ENCODE data around the gene CMBL.
A peak's percentile ranks its signal among the peaks of the same experiment; 100 is the strongest.
"Not testable (repeated sequence)": the region's sequence is repeated elsewhere in the genome, so short reads cannot be mapped to it uniquely, and the experiment has no call there.

The CMBL gene

DNA sequence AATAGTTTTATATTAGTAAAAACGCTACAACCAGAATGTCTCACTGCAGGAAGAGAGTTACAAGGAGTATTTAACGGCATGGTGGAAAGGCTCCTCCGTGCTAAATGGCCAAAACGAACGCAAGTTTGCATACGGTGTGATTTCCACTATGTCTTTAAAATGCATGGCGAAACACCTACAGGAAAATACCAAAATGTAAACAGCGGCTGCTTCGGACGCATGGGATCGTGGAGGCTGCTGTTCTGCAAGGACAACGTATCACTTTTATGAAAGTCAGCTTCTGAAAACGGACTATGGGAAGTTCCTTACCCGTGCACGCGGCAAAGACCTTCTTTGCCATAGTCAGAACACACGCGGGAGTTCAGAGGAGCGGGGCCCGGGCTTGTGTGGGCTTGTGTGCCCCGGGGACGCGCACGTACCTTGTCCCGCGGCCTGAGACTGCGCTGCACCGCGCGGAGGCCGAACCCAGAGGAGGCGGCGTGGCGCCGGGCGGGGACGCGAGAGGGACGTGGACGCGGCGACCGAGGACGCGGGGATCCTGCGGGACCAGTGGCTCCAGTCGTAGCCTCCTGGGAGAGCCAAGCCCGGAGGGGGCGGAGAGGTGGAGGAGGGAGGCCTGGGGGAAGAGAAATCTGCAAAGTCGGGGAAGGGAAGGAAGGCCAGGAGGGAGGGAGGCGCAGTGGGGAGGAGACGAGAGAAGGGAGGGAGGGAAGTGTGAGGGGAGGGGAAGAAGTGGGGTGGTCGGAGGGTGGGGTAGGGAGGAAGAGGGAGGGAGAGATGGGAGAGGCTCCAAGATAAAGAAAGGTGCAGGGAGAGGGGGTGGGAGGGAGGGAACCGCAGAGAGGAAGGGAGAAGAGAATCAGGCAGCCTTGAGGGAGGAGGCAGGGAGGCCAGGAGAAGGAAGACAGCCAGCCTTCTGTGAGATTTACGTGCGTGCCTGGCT, at the start of gene CMBL:
Gene CMBL, minus strand, starts transcription at position 697 of the 943 bp plus-strand sequence. CDS start 17,140 bp downstream, outside the sequence.
- peak; percentile 57 for DNase-seq (ENCODE audit: low spot score)

DNA sequence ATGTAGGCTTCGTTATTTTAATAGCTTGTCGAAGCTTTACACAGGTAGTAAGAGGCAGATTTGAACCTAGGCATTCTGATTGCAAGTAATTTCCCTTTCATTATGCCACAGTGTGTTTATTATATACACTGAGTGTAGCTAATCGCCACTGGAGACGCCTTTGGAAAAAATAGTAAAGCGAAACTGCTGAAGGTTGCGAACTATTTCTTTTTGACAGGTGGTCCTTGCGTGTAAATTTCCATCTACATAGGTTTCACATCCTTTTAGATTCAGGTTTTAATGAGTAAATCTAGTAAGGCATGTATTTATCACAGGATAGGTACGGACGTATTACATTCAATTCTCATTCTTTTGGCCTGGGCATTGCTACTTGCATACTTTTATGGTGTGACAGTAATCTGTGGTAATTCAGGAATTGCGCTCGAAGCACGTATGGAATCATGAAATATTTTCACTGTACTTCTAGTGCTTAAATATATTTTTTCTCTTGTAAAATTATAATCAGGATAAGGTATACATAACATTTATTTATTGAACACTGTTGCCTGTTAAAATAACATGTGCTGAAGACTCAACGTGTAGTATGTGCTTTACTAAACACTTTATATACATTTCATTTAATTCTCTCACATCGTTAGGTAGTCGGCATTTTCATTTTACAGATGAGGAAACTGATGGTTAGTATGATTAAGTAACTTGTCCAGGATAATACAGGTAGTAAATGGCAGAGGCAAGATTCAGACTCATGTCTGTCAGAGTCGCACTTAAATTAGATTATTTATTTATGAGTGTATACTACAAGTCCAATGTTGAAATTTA, 47.6 kb upstream of the CMBL start:
- no peak for DNase-seq (ENCODE audit: low spot score)

DNA sequence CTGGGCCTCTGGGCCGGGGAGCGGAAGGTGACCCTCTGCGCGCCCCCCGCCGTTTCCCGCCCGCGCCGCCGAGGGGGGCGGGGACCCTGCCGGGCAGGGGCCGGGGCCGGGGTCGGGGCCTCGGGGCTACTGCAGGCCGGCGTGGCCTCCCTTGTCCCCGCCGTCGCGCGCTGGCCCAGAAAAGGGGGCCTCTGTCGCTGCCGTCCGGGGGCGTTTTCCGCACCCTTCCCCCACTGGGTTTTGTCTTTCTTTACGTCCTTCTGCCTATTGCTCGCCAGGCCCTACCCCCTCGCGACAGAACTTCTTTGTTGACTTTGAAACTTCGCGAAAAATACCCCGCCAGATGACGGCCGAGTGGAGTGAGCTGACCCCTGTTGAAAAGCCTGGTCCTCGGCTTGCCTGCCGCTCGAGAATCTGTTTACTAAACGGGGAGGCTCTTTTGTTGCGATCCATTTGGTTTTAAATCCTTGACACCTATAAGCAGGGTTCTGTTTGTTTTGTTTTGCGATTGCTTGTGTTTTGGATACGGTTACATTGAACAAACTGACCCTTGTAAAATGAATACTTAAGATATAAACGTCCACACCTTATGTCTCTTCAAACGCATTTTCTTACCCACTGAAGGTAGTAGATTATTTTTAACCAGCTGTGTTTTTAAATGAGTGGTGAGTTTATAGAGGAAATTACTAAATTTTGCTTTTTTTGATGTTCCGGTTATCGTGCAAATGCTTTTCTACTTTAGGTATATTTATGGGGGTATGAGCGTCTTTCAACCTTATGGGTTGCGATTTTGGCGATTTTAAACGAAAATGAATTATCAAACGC, 46.6 kb upstream of the CMBL start:
- DNase-seq (ENCODE audit: low spot score), result no peak

DNA sequence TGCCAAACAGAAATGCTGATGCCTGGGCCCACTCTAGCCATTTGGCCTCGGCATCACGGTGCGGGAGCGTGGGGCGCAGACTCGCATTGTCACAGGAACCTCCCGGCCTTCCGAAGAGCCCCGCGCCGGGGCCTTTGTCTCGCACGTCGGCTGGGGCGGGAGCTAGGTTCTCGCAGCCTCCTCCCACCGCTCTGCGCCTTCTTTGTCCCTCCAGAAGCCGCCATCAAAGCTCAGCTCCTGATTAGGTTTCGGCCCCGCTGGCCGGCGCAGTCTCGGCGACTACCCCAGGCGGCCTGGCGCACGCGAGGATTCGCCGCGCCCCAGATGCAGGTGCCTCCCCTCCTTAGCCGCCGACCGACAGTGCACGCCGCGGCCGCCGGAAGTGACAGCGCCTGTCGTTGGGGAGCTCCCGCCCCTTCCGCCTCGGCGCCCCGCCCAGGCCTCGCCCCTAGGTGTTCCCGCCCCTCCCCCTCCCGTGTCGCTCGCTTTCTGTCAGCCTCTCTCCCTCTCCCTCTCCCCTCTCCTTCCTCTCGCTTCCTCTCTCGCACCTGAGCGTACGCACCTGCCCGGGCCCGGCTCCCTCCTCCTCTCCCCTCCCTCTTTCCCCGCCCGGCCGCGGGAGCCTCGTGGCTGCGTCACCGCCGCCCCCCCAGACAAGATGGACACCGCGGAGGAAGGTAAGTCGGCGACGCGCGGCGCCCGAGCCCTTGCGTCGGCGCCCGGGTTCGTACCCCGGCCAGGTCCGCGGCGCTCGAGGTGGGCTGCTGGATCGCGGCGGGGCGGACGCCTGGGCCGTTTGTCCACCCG, 45.7 kb upstream of the CMBL start, which contains the start of gene MARCHF6:
Gene MARCHF6, plus strand, starts transcription at position 455 of the 807 bp plus-strand sequence. Its CDS starts 204 bp downstream, at position 659.
- peak; percentile 91 for DNase-seq (ENCODE audit: low spot score)

DNA sequence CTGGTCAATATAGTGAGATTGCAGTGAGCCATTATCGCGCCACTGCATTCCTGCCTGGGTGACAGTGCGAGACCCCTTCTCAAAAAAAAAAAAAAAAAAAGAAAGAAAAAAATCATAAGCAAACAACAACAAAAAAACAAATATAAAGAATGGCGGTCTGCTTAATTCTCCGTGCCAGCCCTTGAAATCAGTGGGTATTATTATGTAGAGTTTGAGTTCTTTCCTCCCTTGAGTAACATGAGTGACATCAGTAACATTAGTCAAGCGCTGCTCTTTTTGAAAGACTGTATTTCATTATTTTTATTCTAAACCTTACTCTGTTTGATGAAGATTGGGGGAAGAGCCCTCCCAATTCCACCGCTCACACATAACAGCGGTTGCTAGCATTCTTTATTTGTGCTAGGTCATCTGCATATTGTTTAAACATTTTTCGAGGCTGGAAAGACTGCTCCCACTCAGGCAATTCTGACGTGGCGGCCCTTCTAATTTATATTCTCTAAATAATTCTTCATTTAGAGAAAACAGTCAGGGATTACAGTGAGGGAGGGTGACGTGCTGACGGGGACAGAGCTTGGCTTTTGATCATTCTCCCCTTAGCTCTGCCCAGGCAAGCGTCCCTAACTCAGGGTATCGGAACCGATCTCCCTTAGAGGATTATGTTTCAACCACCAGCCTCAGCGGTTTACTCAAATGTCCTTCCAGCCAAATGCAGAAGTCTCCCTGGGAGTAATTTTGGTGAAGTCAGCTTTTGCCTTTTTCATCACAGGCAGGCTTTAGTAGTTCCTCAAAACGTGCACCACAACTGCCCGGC, 44.9 kb upstream of the CMBL start:
- DNase-seq (ENCODE audit: low spot score), result no peak

DNA sequence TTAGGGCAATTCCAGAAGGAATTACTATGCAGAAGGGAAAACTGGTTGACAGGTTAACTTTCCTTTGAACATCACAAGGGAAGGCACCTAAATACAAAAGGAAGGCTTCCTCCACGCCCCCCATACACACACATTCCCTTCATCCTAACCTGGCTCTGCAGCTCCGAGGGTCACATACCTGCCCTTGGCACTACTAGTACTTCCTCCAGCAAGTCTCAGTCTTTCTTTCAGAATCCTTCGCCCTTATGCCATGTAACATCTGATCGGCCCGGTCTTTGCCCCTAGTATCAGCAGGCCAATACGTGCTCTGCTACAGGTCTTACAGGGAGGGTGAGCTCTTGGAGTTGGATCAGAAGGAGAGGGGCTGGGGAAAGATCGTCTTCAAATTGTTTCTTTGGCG, 44.2 kb upstream of the CMBL start:
- no peak for DNase-seq (ENCODE audit: low spot score)

DNA sequence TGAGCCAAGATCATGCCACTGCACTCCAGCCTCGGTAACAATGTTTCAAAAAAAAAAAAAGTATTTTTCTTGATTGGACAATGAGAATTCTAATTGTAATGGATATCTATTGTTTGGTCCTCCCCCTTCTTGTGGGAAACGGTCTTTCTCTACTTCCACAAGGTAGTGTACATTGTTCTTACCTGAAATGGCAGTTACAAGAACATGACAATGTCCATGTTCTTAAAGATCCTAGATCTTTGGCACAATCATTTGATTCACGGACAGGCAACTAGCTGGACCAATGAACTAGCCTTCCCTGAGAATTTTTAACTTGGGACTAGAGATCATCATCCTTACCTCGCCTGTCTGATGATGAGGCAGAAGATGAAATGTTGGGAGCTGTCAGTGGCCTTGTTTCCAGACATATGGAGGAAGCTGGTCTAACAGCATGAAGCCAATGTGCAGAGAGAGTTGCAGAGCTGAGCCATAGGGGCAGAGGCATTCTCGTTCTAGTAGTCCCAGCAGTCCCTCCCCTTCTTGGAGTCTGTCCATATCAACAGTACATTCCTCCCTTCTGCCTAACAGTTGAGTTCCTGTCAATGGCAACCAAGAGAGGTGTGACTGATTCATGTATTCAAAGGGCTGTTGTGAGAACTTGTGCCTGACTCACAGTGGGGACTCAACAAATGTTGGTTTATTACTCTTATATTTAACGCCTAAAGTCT, 43.6 kb upstream of the CMBL start:
- DNase-seq (ENCODE audit: low spot score), result no peak

DNA sequence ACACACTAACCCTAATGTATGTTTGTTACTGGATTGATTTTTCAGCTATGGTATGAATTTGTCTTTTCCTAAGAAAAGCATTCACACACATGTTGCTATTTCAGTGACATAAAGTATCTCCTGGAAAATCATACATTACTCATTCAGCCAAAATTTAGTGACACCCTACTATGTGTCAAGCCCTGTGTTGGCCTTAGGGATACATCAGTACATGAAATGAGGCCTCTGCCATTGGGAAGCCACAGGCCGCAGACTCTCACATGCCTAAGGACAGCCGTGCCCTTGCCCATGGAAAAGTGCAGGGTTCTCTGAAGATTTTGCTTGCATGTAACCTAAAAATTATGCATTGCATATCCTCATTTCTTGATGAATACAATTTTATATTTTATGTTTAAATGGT, 40.6 kb upstream of the CMBL start:
- no peak for DNase-seq (ENCODE audit: low spot score)

DNA sequence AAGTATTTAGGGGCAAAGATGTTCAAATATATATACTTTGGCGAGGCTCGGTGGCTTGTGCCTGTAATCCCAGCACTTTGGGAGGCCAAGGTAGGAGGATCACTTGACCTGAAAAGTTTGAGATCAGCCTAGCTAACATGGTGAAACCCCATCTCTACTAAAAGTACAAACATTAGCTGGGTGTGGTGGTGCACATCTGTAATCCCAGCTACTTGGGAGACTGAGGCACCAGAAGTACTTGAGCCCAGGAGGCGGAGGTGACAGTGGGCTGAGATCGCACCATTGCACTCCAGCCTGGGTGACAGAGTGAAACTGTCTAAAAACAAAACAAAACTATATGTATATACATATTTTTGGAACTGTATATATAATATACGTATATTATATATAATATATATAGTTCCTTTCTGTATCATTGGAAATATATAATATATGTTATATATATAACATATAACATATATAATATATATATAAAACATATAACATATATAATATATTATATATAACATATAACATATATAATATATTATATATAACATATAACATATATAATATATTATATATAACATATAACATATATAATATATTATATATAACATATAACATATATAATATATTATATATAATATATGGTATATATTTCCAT, 36.9 kb upstream of the CMBL start:
- DNase-seq (ENCODE audit: low spot score), result not testable (repeated sequence)

DNA sequence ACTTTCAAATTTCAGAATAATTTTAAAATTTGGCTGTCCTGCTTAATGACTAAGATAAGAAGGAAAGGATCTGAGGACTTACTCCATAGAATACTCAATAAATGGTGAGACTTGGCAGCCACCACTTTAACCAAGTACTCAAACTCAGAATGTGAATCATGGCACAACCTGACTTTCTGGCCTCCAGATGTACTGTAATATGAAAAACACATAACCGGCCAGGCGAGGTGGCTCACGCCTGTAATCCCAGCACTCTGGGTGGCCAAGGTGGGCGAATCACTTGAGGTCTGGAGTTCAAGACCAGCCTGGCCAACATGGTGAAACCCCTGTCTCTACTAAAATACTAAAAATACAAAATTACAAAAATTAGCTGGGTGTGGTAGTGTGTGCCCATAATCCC, 35.8 kb upstream of the CMBL start:
- no peak for DNase-seq (ENCODE audit: low spot score)

DNA sequence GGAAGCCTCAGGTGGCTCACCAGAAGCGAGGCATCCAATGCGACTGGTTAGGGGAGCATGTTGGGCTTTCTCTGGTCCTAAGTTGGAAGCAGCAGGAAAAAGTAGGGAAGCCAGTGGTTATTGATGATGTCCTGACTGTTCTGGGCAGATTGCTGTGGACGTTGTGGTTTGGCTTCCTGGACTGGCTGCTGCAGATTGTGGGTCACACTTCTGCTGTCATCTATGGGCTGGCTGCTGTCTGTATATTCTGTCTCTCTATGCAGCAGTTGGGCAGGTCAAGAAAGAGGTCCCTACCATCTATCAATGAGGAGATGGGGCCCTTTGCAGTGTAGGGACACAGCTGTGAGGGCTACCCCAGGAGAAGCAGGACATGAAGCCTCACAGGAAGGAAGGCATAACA, 32.3 kb upstream of the CMBL start:
- no peak for DNase-seq (ENCODE audit: low spot score)

DNA sequence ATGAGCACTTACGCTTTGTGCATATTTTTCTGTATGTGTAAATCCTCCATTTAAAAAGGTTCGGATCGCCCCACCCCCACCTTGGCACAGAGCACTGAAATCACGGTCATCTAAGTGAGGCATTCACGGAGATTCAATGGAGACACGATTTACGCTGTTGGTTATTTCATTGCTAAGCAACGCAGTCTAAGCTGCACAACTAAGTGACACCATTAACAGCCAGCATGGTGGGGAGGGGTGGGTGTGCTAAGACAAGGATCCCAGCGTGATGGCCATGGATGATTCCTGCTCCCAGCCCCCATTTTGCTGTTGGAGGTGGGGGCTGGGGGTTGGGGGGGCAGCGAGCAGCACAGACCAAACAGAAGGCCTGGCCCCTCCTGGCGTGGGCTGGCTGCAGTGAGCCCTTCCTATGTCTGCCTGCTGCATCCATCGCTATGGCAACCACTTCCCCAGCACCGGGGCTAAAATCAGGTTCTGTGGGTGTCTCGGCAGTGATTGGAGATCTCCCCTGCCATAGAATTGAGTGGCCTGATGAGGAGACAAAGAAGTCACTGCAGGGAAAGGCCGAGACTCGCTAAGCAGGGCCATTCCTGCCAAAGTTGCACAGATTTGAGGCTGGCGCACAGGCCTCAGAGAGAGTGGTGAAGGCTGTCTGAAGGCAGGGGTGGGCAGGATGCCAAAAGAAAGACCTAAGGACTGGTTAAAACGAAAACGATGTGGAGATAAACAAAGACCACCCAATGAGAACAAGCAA, 31.5 kb upstream of the CMBL start:
- no peak for DNase-seq (ENCODE audit: low spot score)

DNA sequence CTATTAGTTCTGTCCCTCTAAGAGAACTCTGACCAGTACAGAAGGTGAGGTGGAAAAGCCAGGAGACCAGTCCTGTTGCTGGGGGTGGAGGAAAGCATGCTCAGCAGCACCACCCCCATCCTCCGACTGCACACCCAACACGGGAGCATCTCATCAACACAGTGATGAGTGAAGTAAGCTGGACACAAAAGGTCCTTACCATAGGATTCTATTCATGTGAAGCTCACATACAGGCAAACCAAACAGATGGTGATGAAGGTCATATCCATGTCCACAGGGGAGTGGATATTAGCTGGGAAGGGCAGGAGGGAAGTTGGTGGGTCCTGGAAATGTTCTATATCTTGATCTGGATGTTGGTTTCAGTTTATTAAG, 31.0 kb upstream of the CMBL start:
- no peak for DNase-seq (ENCODE audit: low spot score)

DNA sequence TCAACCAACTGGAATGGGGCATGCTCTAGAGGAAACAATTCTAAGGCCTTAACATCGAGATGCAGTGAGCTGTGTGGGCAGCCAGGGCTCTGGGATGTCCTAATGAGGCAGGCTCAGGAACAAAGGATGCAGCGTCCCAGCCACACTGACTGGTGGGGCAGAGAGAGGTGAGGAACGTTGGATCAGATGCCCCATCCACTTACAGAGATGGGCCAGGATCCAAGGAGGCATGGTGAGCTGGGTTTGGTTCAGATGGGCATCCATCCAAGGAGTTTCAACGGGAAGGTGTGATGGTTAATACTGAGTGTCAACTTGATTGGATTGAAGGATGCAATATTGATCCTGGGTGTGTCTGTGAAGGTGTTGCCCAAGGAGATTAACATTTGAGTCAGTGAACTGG, 30.3 kb upstream of the CMBL start:
- no peak for DNase-seq (ENCODE audit: low spot score)

DNA sequence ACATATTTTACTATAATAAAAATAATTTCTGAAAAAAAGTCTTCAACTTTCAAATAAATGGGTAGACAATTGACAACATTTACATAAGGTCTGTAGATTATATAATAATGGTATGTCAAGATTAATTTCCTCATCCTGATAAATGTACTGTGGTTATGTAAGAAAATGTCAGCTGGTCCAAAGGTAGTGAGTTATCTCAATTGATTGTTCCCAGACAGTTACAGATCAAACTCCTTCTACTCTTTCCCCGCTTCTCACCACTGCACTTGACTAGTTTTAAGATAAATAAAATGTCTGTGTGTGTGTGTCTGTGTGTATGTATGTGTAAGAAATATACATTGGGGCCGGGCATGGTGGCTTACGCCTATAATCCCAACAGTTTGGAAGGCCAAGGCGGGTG, 29.4 kb upstream of the CMBL start:
- DNase-seq (ENCODE audit: low spot score), result no peak

DNA sequence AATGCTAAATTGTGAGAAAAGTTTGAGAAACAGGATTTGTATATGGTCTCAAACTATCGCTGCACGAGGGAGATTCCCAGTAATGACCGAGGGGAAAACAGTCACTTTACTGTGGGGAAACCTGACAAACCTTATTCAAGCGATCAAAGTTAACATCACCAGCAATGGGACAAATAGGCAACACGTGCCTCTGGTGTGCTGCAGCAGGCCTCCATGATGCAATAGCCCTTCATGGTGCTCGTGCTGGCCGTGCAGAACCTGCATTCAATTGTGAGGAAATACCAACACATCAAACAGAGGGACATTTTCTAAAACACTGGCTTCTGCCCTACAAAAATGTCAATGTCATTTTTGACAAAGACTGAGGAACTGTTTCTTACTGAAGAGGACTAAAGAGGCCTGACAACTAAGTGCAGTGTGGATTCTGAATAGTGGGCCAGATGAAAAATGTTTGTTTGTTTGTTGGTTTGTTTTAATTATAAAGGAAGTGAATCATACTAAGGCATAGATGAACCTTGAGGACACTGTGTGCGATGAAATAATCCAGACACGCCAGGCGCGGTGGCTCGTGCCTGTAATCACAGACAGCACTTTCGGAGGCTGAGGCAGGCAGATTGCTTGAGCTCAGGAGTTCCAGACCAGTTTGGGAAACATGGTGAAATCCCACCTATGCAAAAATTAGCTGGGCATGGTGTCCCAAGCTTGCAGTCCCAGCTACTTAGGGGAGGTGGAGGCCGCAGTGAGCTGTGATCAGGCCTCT, 28.2 kb upstream of the CMBL start:
- no peak for DNase-seq (ENCODE audit: low spot score)

DNA sequence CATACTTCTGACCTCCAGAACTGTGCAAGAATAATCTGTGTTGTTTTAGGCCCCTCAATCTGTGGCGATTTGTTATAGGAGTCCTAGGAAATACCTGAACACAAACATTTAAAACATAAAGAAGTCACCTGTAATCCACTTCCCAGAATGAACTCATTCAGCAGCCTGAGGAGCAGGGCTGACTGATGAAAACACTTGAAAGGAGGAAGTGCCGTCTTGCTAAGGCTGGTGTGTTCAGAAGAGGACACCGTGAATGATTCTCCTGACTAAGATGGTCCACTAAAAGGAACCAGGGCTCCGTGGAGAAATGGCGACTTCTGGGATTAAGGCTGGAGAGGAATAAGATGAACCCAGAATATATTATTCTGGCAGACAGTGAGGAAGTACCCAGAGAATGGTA, 27.1 kb upstream of the CMBL start:
- DNase-seq (ENCODE audit: low spot score), result no peak
